ENCODE measurements around the gene NMNAT1.

Gene NMNAT1

GRCh38 chr1:10032590-10033358, 89.5 kb downstream of the NMNAT1 start, which contains the start of gene UBE4B:
Gene UBE4B (plus strand): TSS chr1:10032958. CDS start chr1:10033671, 713 bp downstream.
- peak within 1 kb of the TSS; percentile 91 for H3K9ac ChIP-seq
- no peaks in the 10 kb centered on the region for H3K9me3 ChIP-seq
- H3K27ac ChIP-seq: peak within 1 kb of the TSS; percentile 85
- H3K27me3 ChIP-seq: no peaks in the 10 kb centered on the region
- H3K4me3 ChIP-seq: peak within 1 kb of the TSS; percentile 90
- peaks cover 23% of the 10 kb centered on the region for H3K4me1 ChIP-seq
- peak within 1 kb of the TSS; percentile 96 for H3K4me2 ChIP-seq
- peaks cover 11% of the 10 kb centered on the region for H3K36me3 ChIP-seq
- no peak for TF ChIP-seq Cebpa-rat (IDR thresholded peaks at IDR 0.05)
- H4K20me1 ChIP-seq: peaks cover 13% of the 10 kb centered on the region

- H3K4me2 ChIP-seq: peak overlapping the region; percentile 96
- no peaks in the 10 kb centered on the region for H3K9me3 ChIP-seq
- H3K4me1 ChIP-seq: peaks cover 23% of the 10 kb centered on the region
- peak overlapping the region; percentile 90 for H3K4me3 ChIP-seq
- peak overlapping the region; percentile 85 for H3K27ac ChIP-seq
- peaks cover 13% of the 10 kb centered on the region for H4K20me1 ChIP-seq
- peaks cover 17% of the 10 kb centered on the region for H3K36me3 ChIP-seq
- TF ChIP-seq Cebpa-rat (IDR thresholded peaks at IDR 0.05): no peak
- H3K27me3 ChIP-seq: no peaks in the 10 kb centered on the region
- H3K9ac ChIP-seq: peak overlapping the region; percentile 91
Measured at GRCh38 chr1:10033359-10033845, 90.1 kb downstream of the NMNAT1 start.

Measured in BLaER1 (cell line).